ENCODE measurements around the gene CMTM4.

GRCh38 chr16:66588981-66589713, 107.4 kb downstream of the CMTM4 start:
- no peak for TF ChIP-seq POLR2AphosphoS5 (IDR thresholded peaks at IDR 0.05; ENCODE audit: borderline replicate concordance, low read depth, low read length)
- no peak for TF ChIP-seq EZH2 (IDR thresholded peaks at IDR 0.05)
- TF ChIP-seq FOXP2 (optimal IDR thresholded peaks at IDR 0.05; ENCODE audit: control extremely low read depth, extremely low read length, insufficient read depth), result no peak

All from SK-N-MC (cell line).